Fibroblast of mammary gland (primary cell): ENCODE results near the gene TMCC1.
"Not testable (repeated sequence)": the region's sequence is repeated elsewhere in the genome, so short reads cannot be mapped to it uniquely, and the experiment has no call there.

Experiments
- DNase-seq: peaks from one replicate; pipeline ENCODE4 v3.0.0-alpha.2; 2010; ENCODE audit warnings: low read depth
- H3K4me3 ChIP-seq: 2 replicates; pipeline ENCODE4 v1.5.1; 2011; ENCODE audit warnings: low read depth, mild to moderate bottlenecking, low read length, moderate library complexity; ENCODE audit not compliant: control insufficient read depth
- CTCF ChIP-seq: conservative IDR thresholded peaks from 2 replicates; pipeline ENCODE4 v1.5.1; 2011; ENCODE audit warnings: low read depth, low read length, inconsistent platforms; ENCODE audit not compliant: control insufficient read depth, insufficient read depth

The TMCC1 gene

GRCh38 chr3:129881261-129881660 is 12.2 kb downstream of the TMCC1 start:
- no peak for TF ChIP-seq CTCF
- DNase-seq = no peak
- H3K4me3 ChIP-seq = no peak overlapping the region

DNA sequence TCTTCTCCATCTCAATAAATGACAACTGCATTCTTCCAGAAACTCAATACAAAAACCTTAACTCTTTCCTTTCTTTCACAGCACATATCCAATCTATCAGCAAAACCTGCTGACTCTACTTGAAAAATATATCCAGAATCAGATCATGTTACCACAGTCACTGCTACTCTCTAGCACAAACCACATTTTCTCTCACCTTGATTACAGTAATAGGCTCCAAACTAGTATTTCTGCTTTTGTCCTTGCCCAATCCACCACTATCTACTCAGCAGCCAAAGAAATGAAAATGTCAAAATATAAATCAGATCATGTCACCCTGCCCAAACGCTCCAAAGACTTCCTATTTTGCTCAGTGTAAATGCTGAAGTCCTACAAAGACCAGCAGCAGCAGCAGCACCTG is 15.2 kb downstream of the TMCC1 start:
- H3K4me3 ChIP-seq = no peak overlapping the region
- TF ChIP-seq CTCF = no peak
- DNase-seq = no peak

DNA sequence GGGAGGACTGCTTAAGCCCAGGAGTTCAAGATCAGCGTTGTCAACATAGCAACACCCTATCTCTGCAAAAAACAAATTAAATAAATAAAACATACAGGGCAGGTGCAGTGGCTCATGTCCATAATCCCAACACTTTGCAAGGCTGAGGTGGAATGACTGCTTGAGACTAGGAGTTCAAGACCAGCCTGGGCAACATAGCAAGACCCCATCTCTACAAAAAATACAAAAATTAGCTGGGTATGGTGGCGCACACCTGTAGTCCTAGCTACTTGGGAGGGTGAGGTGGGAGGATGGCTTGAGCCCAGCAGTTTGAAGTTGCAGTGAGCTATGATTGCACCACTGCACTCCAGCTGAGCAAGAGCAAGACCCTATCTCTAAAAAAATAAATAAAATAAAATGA is 19.0 kb downstream of the TMCC1 start:
- H3K4me3 ChIP-seq, DNase-seq: not testable (repeated sequence)

- no peak for DNase-seq
- H3K4me3 ChIP-seq = no peak overlapping the region
- TF ChIP-seq CTCF = no peak
Measured at GRCh38 chr3:129868912-129869311, 24.6 kb downstream of the TMCC1 start.

GRCh38 chr3:129867506-129868124 is 25.9 kb downstream of the TMCC1 start:
- TF ChIP-seq CTCF = no peak
- DNase-seq = peak; percentile 49

DNA sequence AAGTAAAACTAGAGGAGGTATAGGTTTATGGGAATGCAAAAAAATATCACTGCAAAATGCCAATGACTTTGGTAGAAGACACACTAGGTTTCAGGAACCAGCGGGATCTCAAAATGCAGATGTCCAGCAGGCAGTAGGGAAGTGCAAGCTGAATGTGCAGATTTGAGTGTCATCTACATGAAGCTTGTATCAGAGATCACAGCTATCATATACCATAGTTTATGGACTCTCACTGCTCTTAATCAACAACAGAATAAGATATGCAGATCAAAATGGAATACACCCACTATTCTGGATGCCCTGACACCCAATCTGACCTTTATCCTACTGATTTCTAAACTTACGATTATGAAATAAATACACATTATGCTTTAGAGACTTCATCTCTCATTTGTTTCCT is 27.7 kb downstream of the TMCC1 start:
- no peak overlapping the region for H3K4me3 ChIP-seq
- DNase-seq = no peak
- TF ChIP-seq CTCF = no peak

More at GRCh38 chr3:129867506-129868124, 25.9 kb downstream of the TMCC1 start:
- no peak overlapping the region for H3K4me3 ChIP-seq

DNA sequence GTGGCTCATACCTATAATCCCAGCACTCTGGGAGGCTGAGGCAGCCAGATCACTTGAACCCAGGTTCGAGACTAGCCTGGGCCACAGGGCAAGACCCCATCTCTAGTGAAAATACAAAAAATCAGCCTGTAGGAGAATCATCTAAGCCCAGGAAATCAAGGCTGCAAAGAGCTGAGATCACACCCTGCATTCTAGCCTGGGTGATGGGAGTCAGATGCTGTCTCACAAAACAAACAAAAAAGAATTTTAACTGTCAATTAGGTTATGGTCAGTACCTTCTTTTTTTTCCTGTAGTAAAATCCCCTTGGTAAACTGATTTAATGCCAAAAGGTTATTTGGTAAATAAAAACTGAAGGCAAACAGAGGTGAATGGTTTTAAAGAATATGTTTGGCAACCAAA is 29.0 kb downstream of the TMCC1 start:
- no peak for DNase-seq
- no peak for TF ChIP-seq CTCF
- no peak overlapping the region for H3K4me3 ChIP-seq
